HG02943 (cell line): ENCODE measurements around the gene ZNF320.
"Not testable (repeated sequence)": the region's sequence is repeated elsewhere in the genome, so short reads cannot be mapped to it uniquely, and the experiment has no call there.

Source experiments
- ATAC-seq: cut with Tn5 transposase; IDR thresholded peaks from one replicate; pipeline ENCODE4 v1.9.1; 2021; ENCODE audit warnings: mild to moderate bottlenecking, low read depth, moderate library complexity; ENCODE audit not compliant: unreplicated experiment

ZNF320 gene

DNA sequence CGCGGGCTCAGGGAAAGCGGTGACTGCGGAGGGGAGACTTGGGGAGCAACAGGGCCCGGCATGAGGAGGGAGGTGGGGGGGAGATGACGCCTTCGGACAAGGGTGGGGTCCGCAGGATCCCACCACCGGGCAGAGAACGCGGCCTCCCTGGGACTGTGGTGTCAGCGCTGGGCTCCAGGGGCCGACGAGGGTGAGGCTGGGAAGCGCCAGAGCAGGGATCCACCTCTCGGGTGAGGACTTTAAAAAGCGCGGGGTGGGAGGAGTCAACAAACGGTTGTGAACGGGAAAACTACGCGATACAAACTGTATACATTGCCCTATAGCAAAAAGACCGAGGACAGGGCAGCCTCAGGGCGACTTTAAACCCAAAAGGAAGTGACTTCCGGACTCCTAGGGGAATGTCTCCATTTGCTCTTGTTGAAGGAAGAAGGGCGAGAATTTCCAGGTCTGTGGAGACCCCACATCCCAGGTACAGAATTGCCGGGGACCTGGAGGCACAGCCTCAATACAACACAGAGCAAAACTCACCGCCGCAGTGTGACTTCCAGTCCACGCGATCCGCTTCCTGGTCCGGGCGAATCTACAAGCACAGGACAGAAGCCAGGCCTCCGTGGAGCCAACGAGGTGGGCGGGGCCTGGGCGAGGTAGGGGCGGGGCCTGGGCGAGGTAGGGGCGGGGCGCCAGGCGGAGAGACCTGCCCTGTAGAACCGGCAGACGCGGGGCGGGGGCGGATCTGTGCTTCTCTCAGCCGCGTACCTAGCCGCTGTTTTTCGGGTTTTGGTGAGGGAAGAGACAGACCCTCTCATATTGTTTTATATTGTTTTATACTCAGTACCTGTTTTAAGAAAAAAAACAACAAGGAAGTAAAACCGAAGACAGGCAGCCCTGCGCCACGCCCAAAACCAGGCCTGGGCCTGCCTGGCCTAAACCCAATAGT lies 25.7 kb upstream of the ZNF320 start, which contains the start of gene ZNF888:
Gene ZNF888 (minus strand): TSS at position 588 of the 937 bp plus-strand sequence. CDS start 5,555 bp downstream, outside the sequence.
- peak; percentile 93 for ATAC-seq

DNA sequence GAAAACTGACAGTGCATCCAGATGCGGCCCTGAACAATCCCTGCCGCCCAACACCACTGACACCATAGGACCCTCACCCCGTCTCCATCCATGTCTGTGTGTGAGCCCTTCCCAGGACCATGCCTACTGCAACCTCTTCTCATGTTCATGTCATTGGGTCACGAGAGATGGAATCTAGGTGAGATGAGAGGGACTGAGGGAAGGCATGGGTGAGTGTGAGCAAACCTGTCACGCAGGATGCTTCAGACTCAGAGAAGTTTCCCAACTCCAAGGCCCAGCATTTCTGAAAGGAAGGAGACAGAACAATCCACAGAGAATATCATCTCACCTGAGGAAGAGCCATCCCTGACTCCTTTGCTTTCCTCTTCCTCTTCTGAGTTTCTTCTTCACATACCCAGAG lies 20.1 kb upstream of the ZNF320 start:
- no peak for ATAC-seq

DNA sequence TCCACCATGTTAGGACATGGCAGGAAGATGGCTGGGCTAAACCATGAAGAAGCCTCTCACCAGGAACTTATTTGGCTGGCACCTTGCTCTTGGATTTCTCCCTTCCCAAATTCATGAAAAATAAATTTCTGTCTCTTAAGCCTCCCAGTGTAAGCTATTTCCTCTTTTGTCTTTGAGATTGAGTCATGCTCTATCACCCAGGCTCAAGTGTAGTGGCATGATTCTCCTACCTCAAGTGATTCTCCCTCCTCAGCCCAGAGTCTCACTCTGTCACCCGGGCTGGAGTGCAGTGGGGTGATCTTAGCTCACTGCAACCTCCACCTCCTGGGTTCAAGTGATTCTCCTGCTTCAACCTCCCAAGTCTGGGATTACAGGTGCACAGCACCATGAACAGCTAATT lies 13.2 kb upstream of the ZNF320 start:
- ATAC-seq = no peak

DNA sequence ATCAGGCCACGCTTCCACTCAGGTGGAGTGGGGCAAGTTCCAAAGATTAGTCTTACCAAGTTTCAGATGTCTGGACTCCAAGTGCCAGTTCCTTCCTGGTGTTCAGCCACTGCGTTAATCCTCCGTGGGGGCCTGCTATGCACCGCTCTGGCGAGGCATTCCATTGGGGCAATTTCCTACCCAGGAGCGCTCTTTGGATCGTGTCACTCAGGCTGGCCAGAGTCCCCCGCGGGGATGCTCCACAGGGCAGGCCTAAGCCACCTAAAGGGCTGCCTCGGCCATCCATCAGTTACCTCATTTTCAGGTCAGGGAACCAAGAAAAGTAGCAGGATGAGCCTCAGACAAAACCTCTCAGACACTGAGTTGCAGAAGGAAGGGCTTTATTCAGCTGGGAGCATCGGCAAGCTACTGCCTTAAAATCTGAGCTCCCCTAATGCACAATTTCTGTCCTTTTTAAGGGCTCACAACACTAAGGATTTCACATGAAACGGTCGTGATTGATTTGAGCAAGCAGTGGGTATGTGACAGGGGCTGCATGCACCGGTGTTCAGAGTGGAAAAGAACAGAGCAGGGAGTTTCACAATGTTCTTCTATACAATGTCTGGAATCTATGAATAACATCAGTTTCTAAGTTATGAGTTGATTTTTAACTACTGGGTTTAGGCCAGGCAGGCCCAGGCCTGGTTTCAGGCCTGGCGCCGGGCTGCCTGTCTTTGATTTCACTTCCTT lies 6.8 kb upstream of the ZNF320 start:
- ATAC-seq = not testable (repeated sequence)

DNA sequence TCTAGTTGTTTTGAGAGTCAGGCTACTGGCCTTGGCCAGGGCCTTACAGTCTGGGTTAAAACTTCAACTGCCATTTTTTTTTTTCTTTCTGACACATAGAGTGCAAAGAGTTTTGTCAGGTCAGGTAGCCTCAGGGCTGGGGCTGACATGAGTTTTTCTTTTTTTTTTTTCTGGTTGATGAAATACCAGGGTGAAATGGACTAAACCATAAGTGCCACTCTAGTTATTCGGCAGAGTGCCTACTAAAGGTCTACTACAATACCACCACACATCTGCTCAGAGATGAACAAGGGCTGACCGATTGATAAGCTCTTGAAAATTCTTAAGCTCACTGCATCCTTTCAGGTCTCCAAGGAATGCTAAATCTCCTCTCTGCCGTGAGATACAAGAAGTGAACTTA lies 4.4 kb upstream of the ZNF320 start:
- ATAC-seq = no peak

DNA sequence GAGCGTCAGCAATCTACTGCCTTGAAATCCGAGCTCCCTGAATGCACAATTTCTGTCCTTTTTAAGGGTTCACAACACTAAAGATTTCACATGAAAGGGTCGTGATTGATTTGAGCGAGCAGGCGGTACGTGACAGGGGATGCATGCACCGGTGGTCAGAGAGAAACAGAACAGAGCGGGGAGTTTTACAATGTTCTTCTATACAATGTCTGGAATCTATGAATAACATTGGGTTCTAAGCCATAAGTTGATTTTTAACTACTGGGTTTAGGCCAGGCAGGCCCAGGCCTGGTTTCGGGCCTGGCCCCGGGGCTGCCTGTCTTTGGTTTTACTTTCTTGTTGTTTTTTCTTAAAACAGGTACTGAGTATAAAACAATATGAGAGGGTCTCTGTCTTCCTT lies 1.2 kb upstream of the ZNF320 start:
- not testable (repeated sequence) for ATAC-seq

DNA sequence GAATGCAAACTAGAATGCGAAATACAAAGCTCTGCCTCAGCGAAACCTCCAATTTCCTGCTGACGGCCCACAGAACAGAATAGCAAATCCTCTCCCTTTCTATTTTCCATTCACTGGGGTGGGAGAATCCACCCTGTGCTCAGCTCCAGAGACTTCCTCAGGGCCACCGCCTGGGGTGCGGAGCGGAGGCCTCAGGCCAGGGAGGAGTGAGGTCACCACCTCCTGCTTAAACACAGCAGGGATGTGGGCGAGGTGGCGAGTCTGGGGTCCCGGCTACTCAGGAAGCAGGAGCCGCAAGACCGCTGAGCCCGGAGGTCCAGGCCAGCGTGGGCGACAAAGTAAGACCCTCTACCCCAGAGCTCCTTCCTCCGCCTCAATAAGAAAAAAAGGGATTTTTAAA lies 666 bp upstream of the ZNF320 start:
- no peak for ATAC-seq

DNA sequence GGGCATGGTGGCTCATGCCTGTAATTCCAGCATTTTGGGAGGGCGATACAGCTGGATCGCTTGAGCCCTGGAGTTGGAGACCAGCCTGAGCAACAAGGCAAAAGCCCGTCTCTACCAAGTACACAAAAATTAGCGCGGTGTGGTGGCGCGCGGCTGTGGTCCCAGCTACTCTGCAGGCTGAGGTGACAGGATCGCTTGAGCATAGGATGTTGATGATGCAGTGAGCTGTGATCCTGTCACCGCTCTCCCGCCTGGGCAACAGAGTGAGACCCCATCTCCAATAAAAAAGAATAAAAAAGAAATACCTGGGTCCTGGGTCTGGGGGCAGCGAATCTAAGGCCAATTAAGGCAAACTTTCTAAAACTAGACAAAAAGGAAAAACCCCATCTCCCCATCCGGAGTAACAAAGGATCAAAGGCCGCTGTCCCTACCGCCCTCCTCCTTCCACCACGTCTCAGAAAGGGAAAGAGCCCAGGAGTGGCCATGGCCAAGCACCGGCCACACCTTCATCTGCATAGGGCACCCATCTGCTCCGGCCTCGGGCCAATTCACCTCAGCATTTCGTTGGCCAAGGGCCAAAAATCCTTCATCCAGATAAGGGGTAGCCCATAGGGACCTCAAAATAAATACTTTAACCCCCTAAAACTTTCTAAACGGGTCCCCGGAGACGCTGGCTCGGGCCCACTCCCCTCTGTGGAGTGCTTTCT lies 851 bp downstream of the ZNF320 start:
- ATAC-seq = no peak

DNA sequence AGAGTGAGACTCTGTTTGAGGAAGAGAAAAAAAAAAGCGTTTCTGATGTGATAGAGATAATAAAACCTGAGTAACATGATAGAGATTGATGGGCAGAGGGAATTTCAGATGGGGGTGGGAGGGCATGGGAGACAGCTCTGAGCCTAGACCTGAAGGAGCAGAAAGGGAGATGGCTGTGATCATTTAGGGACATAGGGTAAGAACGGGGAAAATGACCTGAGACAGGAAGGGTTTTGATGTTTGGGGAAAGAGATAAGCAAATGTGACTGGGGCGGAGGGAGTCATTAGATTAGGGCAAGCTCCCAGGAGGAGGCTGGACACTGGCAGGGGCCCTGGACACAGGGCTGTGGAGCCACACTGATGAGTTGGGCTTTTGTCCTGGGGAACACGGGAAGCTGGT lies 6.1 kb downstream of the ZNF320 start:
- ATAC-seq = no peak

DNA sequence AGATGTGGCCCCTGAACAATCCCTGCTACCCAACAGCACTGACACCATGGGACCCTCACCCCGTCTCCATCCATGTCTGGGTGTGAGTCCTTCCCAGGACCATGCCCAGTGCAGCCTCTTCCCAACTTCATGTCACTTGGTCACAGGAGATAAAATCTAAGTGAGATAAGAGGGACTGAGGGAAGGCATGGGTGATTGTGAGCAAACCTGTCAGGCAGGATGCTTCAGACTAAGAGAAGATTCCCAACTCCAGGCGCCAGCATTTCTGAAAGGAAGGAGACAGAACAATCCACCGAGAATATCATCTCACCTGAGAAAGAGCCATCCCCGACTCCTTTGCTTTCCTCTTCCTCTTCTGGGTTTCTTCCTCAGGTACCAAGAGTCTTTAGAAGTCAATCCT lies 7.5 kb downstream of the ZNF320 start:
- ATAC-seq = no peak

DNA sequence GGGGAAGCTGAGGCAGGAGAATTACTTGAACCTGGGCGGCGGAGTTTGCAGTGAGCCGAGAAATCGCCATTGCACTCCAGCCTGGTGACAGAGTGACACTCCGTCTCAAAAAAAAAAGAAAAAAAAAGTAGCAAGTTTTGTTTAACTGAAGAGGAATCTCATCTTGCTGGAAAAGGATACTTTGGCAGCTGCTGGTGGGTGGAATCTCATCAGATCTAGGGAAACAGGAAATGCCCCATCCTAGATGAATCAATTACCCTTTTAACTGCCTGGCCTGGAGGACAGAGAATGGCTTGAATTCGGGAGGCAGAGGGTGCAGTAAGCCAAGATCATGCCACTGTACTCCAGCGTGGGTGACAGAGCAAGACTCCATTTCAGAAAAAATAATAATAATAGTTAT lies 8.4 kb downstream of the ZNF320 start:
- no peak for ATAC-seq

DNA sequence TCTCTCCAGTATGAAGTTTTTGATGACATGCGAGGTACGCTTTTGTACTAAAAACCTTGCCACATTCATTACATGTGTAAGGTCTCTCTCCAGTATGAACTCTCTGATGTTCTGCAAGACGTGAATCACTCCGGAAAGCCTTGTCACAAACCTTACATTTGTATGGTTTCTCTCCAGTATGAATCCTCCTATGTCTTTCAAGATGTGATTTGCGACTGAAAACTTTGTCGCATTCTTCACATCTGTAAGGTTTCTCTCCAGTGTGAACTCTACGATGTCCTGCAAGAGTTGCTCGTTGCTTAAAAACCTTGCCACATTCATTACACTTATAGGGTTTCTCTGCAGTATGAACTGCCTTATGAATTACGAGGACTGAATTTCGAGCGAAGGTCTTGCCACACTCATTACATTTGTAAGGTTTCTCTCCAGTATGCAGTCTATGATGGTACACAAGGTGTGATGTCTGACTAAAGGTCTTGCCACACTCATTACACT lies 16.5 kb downstream of the ZNF320 start:
- no peak for ATAC-seq

DNA sequence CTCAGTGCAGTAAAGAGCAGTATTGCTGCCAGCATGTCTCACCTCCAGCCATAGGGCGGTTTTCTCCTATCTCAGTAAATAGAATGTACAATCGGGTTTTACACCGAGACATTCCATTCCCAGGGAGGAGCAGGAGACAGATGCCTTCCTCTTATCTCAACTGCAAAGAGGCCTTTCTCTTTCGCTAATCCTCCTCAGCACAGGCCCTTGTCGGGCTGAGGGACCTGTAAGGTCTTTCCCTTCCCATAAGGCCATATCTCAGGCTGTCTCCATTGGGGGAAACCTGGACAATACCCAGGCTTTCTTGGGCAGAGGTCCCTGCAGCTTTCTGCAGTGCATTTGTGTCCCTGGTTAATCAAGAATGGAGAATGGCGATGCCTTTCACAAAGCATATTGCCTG lies 24.4 kb downstream of the ZNF320 start:
- ATAC-seq = not testable (repeated sequence)

DNA sequence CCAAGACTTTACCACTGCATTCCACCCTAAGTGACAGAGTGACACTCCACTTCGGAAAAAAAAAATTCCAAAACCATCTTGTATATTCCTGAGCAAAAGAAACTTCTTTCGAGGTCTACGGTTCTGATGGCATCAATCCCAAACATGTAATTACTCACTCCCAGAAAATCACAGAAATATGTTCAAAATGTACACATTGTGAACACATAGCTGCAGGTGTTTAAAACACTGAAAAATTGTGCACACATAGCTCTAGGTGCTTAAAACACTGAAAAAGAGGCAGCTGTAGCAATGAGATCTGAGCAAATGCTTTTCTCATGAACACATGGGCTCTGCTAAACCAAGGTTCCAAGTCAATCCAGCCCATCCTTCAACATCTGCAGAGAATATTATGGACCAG lies 26.0 kb downstream of the ZNF320 start:
- ATAC-seq = no peak

DNA sequence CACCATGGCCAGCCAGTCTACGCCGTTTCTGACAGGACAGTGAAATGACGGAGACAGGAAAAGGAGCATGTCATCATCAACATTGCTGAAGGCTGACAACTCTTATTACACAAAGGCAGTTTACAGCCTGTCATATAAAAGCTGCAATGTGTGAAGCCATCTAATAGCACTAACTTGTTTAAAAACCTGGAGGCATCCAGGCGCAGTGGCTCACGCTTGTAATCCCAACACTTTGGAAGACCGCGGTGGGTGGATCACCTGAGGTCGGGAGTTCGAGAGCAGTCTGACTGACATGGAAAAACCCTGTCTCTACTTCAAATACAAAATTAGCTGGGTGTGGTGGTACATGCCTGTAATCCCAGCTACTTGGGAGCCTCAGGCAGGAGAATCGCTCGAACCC lies 29.4 kb downstream of the ZNF320 start:
- ATAC-seq = not testable (repeated sequence)

DNA sequence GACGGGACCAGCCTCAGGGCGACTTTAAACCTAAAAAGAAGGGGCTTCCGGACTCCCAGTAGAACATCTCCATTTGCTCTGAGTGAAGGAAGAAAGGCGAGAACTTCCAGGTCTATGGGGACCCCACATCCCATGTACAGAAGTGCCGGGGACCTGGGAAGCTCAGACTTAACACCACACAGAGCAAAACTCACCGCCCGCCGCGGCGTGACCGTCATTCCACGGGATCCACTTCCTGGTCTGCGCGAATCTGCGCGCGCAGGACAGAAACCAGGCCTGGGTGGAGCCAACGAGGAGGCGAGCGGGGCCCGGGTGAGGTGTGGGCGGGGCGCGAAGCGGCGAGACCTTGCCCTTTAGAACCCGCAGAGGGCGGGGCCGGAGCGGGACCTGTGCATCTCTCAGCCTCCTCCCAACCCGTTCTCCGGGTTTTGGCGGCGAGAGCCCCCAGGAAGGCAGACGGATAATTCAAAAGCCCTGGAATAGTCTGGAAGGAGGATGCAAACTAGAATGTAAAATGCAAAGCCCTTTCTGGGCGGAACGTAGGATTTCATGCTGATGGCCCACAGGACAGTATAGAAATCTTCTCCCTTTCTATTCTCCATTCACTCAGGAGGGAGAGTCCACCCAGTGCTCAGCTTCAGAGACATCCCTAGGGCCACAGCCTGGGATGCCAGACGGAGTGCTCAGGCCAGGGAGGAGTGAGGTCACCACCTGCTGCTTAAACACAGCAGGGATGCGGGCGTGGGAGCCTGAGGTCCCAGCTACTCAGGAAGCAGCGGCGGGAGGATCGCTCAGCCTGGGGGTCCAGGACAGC lies 39.9 kb downstream of the ZNF320 start, which contains the start of gene ZNF468:
Gene ZNF468 (minus strand): TSS at position 242 of the 814 bp plus-strand sequence. CDS start 3,347 bp downstream, outside the sequence.
- peak; percentile 88 for ATAC-seq

DNA sequence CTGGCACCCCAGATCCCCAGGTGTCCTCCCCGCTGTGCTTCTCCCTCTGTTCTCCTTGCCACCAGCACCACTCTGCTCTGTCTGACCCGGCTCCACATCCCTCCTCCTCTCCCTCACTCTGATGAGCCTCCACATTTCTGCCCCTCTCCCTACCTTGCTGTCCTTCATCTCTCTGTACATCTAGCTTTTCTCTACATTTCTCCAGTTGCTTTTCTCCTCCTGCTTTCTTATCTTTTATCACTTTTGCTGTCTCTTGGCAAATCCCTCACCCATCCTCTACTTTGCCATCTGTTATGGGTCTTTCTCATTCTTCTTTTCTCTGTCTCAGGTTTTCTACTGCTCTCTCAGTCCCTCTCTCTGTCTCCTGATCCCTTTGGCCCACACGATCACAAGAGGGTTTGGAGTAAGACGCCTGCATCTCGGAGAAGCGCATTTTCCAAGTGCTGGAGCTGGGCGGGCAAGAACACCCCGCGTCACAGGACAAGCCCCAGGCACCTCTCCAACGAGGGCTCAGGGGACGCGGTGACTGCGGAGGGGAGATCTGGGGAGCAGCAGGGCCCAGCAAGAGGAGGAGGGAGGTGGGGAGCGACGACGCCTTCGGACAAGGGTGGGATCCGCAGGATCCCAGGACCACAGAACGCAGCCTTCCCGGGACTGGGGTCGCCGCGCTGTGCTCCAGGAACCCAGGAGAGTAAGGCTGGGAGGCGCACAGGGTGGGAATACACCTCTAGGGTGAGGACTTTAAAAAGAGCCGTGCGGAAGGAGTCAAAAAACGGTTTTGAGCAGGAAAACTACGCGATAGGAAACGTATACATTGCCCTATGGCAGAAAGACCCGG lies 40.7 kb downstream of the ZNF320 start:
- not testable (repeated sequence) for ATAC-seq
